HCT116 (cell line): Measurements from ENCODE around the gene AHI1. TPM values are rescaled to one million over a fixed set of nuclear protein-coding genes. Genes with fewer than 3 reads are reported as not detected.

Source experiments
- ATAC-seq: fragments of 200-7000 bp; cut with Tn5 transposase; 2 replicates; pipeline ENCODE4 v1.9.1; 2020; ENCODE audit warnings: mild to moderate bottlenecking, moderate library complexity
- BruUV-seq: library from RNA; stranded (reverse); fragments of 400-500 nt; replicated peaks from 2 replicates; lab custom pipeline; 2021; lab: Mats Ljungman, UMichigan
- CTCF ChIA-PET: fragments of 300-600 bp; sonication (Branson Sonifier 250); formaldehyde crosslinking; loops from one replicate; lab custom pipeline; 2021; ENCODE audit warnings: antibody characterized with exemption; lab: Charles Lee
- POLR2A ChIA-PET: fragments of 300-600, 350-600 bp; sonication (Branson Sonifier 250); formaldehyde crosslinking; loops from one replicate; lab custom pipeline; 2021; ENCODE audit warnings: antibody characterized with exemption; lab: Charles Lee
- RAD21 ChIA-PET, 2 experiments: fragments of 300-600 bp; sonication (Branson Sonifier 250); formaldehyde crosslinking; loops; one replicate each; lab custom pipeline; 2023; ENCODE audit warnings: low total read pairs in 2 of 2; ENCODE audit not compliant: uncharacterized antibody in 2 of 2, unreplicated experiment in 2 of 2, low non-redundant PET in 1 of 2; lab: Charles Lee
- DNase-seq: peaks from one replicate; pipeline ENCODE4 v3.0.0-alpha.2; 2010; ENCODE audit warnings: low read depth, low spot score
- H2AFZ ChIP-seq: fragments of 200-600 bp; shearing (Covaris generic), sonication (generic); 2 replicates; pipeline ENCODE4 v1.6.1; 2017; ENCODE audit warnings: low read depth, mixed run types, mixed read lengths, antibody characterized with exemption, low read length; ENCODE audit not compliant: poor library complexity, severe bottlenecking
- H3K27ac ChIP-seq: 2 replicates; pipeline ENCODE4 v1.5.1; 2012; ENCODE audit warnings: low read depth, low read length
- H3K27me3 ChIP-seq: fragments of 200-600 bp; sonication (generic); 2 replicates; pipeline ENCODE4 v1.6.1; 2016; ENCODE audit warnings: mixed run types, low read length, mixed read lengths; ENCODE audit not compliant: insufficient read depth
- H3K36me3 ChIP-seq, 2 experiments: fragments of 200-500 bp in 1 of 2; fragments of 200-600 bp in 1 of 2; sonication (Bioruptor generic) in 1 of 2; sonication (generic) in 1 of 2; 2 replicates each; pipeline versions ENCODE4 v1.5.1 to v1.6.1; 2014 to 2016; ENCODE audit warnings: low read length in 2 of 2, inconsistent platforms in 1 of 2, mixed read lengths in 1 of 2, mixed run types in 1 of 2; ENCODE audit not compliant: insufficient read depth in 2 of 2, control insufficient read depth in 1 of 2
- H3K4me1 ChIP-seq, 2 experiments: fragments of 200-600 bp in 1 of 2; sonication (generic) in 1 of 2; 2 replicates each; pipeline versions ENCODE4 v1.5.1 to v1.6.1; 2012 to 2017; ENCODE audit warnings: low read length in 2 of 2, inconsistent platforms in 1 of 2, mild to moderate bottlenecking in 1 of 2, mixed read lengths in 1 of 2, mixed run types in 1 of 2, moderate library complexity in 1 of 2; ENCODE audit not compliant: insufficient read depth in 2 of 2, control insufficient read depth in 1 of 2
- H3K4me2 ChIP-seq: fragments of 200-600 bp; sonication (generic); 2 replicates; pipeline ENCODE4 v1.6.1; 2017; ENCODE audit warnings: mixed run types, low read length, mixed read lengths
- H3K4me3 ChIP-seq, 2 experiments: fragments of 200-600 bp in 1 of 2; sonication (generic) in 1 of 2; replicated peaks in 1 of 2; 2 replicates each; pipeline ENCODE4 v1.5.1; 2011 to 2016; ENCODE audit warnings: low read length in 2 of 2, control low read depth in 1 of 2, low read depth in 1 of 2, mild to moderate bottlenecking in 1 of 2, mixed read lengths in 1 of 2, mixed run types in 1 of 2
- H3K79me2 ChIP-seq: fragments of 200-600 bp; sonication (generic); 2 replicates; pipeline ENCODE4 v1.6.1; 2017; ENCODE audit warnings: mild to moderate bottlenecking, mixed run types, low read length, moderate library complexity, mixed read lengths; ENCODE audit not compliant: insufficient read depth
- H3K9ac ChIP-seq: fragments of 200-600 bp; sonication (generic); 2 replicates; pipeline ENCODE4 v1.6.1; 2016; ENCODE audit warnings: low read length, mixed read lengths
- H3K9me2 ChIP-seq: fragments of 200-600 bp; sonication (generic), shearing (Covaris generic); 2 replicates; pipeline ENCODE4 v1.6.1; 2017; ENCODE audit warnings: mixed run types, mild to moderate bottlenecking, moderate library complexity; ENCODE audit not compliant: insufficient read depth
- H3K9me3 ChIP-seq, 2 experiments: fragments of 200-500 bp in 1 of 2; fragments of 200-600 bp in 1 of 2; sonication (Bioruptor generic) in 1 of 2; sonication (generic) in 1 of 2; 2 replicates each; pipeline ENCODE4 v1.6.1; 2014 to 2017; ENCODE audit warnings: low read length in 2 of 2, mixed read lengths in 2 of 2, inconsistent platforms in 1 of 2, low read depth in 1 of 2, mild to moderate bottlenecking in 1 of 2, mixed run types in 1 of 2, moderate library complexity in 1 of 2; ENCODE audit not compliant: control insufficient read depth in 1 of 2, insufficient read depth in 1 of 2
- H4K20me1 ChIP-seq: fragments of 200-600 bp; sonication (generic), shearing (Covaris generic); 2 replicates; pipeline ENCODE4 v1.6.1; 2017; ENCODE audit warnings: mixed run types, mild to moderate bottlenecking, moderate library complexity; ENCODE audit not compliant: insufficient read depth
- ATF3 ChIP-seq: IDR thresholded peaks from 2 replicates; pipeline ENCODE4 v1.6.1; 2012
- CBX3 ChIP-seq: IDR thresholded peaks from 2 replicates; pipeline ENCODE4 v1.6.1; 2012; ENCODE audit warnings: low read depth
- CEBPB ChIP-seq: IDR thresholded peaks from 2 replicates; pipeline ENCODE4 v1.6.1; 2012; ENCODE audit warnings: low read depth
- CTCF ChIP-seq, 3 experiments: fragments of 200-600 bp in 1 of 3; sonication (generic) in 1 of 3; IDR thresholded peaks in 2 of 3; conservative IDR thresholded peaks in 1 of 3; 2 replicates each; pipeline ENCODE4 v1.5.1; 2012 to 2017; ENCODE audit warnings: low read depth in 2 of 3, low read length in 2 of 3, antibody characterized with exemption in 1 of 3, borderline replicate concordance in 1 of 3, control low read depth in 1 of 3, mild to moderate bottlenecking in 1 of 3, mixed read lengths in 1 of 3, mixed run types in 1 of 3, moderate library complexity in 1 of 3; ENCODE audit not compliant: insufficient read depth in 1 of 3
- EGR1 ChIP-seq: IDR thresholded peaks from 2 replicates; pipeline ENCODE4 v1.6.1; 2012; ENCODE audit warnings: low read depth
- EZH2 ChIP-seq: fragments of 200-600 bp; sonication (generic); IDR thresholded peaks from 2 replicates; pipeline ENCODE4 v1.6.1; 2017; ENCODE audit warnings: antibody characterized with exemption, mixed run types
- EZH2phosphoT487 ChIP-seq: fragments of 200-600 bp; IDR thresholded peaks from 2 replicates; pipeline ENCODE4 v1.6.1; 2018; ENCODE audit warnings: antibody characterized with exemption, borderline replicate concordance
- FOSL1 ChIP-seq: IDR thresholded peaks from 2 replicates; pipeline ENCODE4 v1.6.1; 2012; ENCODE audit warnings: low read depth
- MAX ChIP-seq: IDR thresholded peaks from 2 replicates; pipeline ENCODE4 v1.6.1; 2012
- POLR2AphosphoS5 ChIP-seq: IDR thresholded peaks from 2 replicates; pipeline ENCODE4 v1.6.1; 2011; ENCODE audit warnings: mild to moderate bottlenecking, low read depth, low read length, moderate library complexity
- RAD21 ChIP-seq: IDR thresholded peaks from 2 replicates; pipeline ENCODE4 v1.6.1; 2012; ENCODE audit warnings: low read depth, mild to moderate bottlenecking
- SP1 ChIP-seq: IDR thresholded peaks from 2 replicates; pipeline ENCODE4 v1.6.1; 2012; ENCODE audit warnings: low read depth
- SRF ChIP-seq: IDR thresholded peaks from 2 replicates; pipeline ENCODE4 v1.6.1; 2012; ENCODE audit warnings: low read depth
- TCF7L2 ChIP-seq: IDR thresholded peaks from 2 replicates; pipeline ENCODE4 v1.7.0; 2011; ENCODE audit warnings: borderline replicate concordance, inconsistent platforms; ENCODE audit not compliant: insufficient read depth, insufficient read length; ENCODE audit errors: extremely low read depth
- YY1 ChIP-seq: IDR thresholded peaks from 2 replicates; pipeline ENCODE4 v1.6.1; 2011; ENCODE audit warnings: low read length, low read depth, moderate library complexity, mild to moderate bottlenecking; ENCODE audit not compliant: insufficient replicate concordance; ENCODE audit errors: extremely low read depth
- ZBTB33 ChIP-seq: IDR thresholded peaks from 2 replicates; pipeline ENCODE4 v1.6.1; 2011; ENCODE audit warnings: mild to moderate bottlenecking, low read length, moderate library complexity; ENCODE audit not compliant: insufficient replicate concordance; ENCODE audit errors: extremely low read depth
- ZFX ChIP-seq: fragments of 450-650 bp; IDR thresholded peaks from 2 replicates; pipeline ENCODE4 v1.6.1; 2017
- ZNF274 ChIP-seq: fragments of 200-500 bp; sonication (Bioruptor generic); IDR thresholded peaks from 2 replicates; pipeline ENCODE4 v1.6.1; 2014; ENCODE audit warnings: mild to moderate bottlenecking, low read depth, low read length, inconsistent platforms
- intact Hi-C: fragments of 100-400 bp; cut with micrococcal nuclease; formaldehyde crosslinking; loops from 2 replicates; pipeline ENCODE4 v1.10.0; 2022
- total RNA-seq: library from RNA; stranded (reverse); gene quantifications from one replicate; pipeline ENCODE4 v1.2.1, GENCODE V29; 2021; ENCODE audit not compliant: unreplicated experiment

Gene AHI1
- total RNA-seq, 1 experiment from 2014 or later = 29.6 TPM

GRCh38 chr6:135532559-135532958 lies 35.0 kb upstream of the AHI1 start (continued):
- TF ChIP-seq ZBTB33 (no peak), SRF (no peak), EZH2phosphoT487 (no peak), ATF3 (no peak), EZH2 (no peak), RAD21 (no peak)

GRCh38 chr6:135531954-135532490 lies 34.5 kb upstream of the AHI1 start:
- no peaks in the 10 kb centered on the region for H3K9me3 ChIP-seq
- H3K79me2 ChIP-seq = no peaks in the 10 kb centered on the region
- no peak for TF ChIP-seq TCF7L2
- TF ChIP-seq EGR1 = no peak
- TF ChIP-seq CTCF (IDR thresholded peaks at IDR 0.05 in 2 of 3, conservative IDR thresholded peaks at IDR 0.05 in 1 of 3; ENCODE audit: borderline replicate concordance in 1 of 3, insufficient read depth in 1 of 3, low read depth in 2 of 3, low read length in 2 of 3) = no peak
- no peak for TF ChIP-seq FOSL1
- TF ChIP-seq ZNF274 = no peak
- TF ChIP-seq ZBTB33 = no peak
- TF ChIP-seq ATF3 = no peak
- TF ChIP-seq EZH2phosphoT487 = no peak
- TF ChIP-seq SP1 = no peak
- TF ChIP-seq SRF = no peak
- TF ChIP-seq YY1 = no peak
- TF ChIP-seq MAX = no peak
- no peak for TF ChIP-seq ZFX
- no peak for TF ChIP-seq CBX3
- TF ChIP-seq POLR2AphosphoS5 = no peak
- no peak for TF ChIP-seq CEBPB
- ChIA-PET CTCF (no interaction called here), RAD21 (no interaction called here), POLR2A (no interaction called here)
- intact Hi-C loops = loop anchor here (10.0 kb wide), 2 partner anchors 783 to 1023 kb away; partner anchors contain the start of gene MAP7
- no peak for DNase-seq
- H3K4me2 ChIP-seq = no peak overlapping the region
- no peak for ATAC-seq
- no peak overlapping the region for H3K9ac ChIP-seq
- H3K36me3 ChIP-seq = no peaks in the 10 kb centered on the region
- H3K4me1 ChIP-seq = peaks cover 0 to 3% of the 10 kb centered on the region in 2 experiments; a peak in 2 of 4 replicates
- H3K27ac ChIP-seq = no peak overlapping the region
- H3K9me2 ChIP-seq = no peaks in the 10 kb centered on the region
- H4K20me1 ChIP-seq = no peaks in the 10 kb centered on the region
- no peak overlapping the region for H3K4me3 ChIP-seq
- no TSS peak for BruUV-seq
- no peaks in the 10 kb centered on the region for H3K27me3 ChIP-seq
- H2AFZ ChIP-seq = no peak overlapping the region
